NT2/D1 (cell line): ENCODE results near the gene TOMM20L.

ENCODE experiments used
- YY1 ChIP-seq: IDR thresholded peaks from 2 replicates; pipeline ENCODE4 v1.6.1; 2011; ENCODE audit not compliant: insufficient read length, insufficient read depth
- ZNF274 ChIP-seq: IDR thresholded peaks from 2 replicates; pipeline ENCODE4 v1.6.1; 2011; ENCODE audit warnings: mild to moderate bottlenecking, low read depth, low read length

DNA sequence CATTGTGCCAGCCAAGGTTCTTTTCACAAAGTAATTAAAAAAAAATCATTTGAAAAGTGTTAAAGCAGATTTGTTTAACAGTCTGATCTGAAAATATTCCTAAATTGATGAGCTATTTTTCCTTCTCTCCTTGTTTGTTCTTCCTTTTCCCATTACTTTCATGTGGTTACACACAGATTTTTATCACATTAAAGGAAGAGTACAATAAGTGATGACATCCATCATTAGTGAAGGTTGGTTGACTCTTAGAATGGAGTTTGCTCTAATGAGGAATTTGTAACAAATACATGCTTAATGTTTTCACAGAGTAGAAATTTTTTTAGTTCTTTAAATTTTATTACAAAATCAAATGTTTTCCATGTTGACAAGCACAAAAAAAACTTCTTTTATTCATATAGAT is 18.9 kb upstream of the TOMM20L start:
- no peak for TF ChIP-seq ZNF274
- no peak for TF ChIP-seq YY1
